SK-N-SH (cell line): ENCODE data around the gene CHAC2.
"Not testable (repeated sequence)": the region's sequence is repeated elsewhere in the genome, so short reads cannot be mapped to it uniquely, and the experiment has no call there.

ENCODE experiments used
- CHD2 ChIP-seq: fragments of 150-350 bp; IDR thresholded peaks from 2 replicates; pipeline ENCODE4 v1.6.1; 2018; ENCODE audit warnings: low read length; ENCODE audit not compliant: partially characterized antibody
- EP300 ChIP-seq, 2 experiments: IDR thresholded peaks; 2 replicates each; pipeline versions ENCODE4 v1.4.0 to v1.6.1; 2012; ENCODE audit warnings: borderline replicate concordance in 1 of 2, low read depth in 1 of 2, low read length in 1 of 2
- EZH2phosphoT487 ChIP-seq: fragments of 200-600 bp; sonication (generic); IDR thresholded peaks from 2 replicates; pipeline ENCODE4 v1.6.1; 2017; ENCODE audit warnings: low read depth, mixed run types, mild to moderate bottlenecking, antibody characterized with exemption, moderate library complexity, borderline replicate concordance
- FOXM1 ChIP-seq: IDR thresholded peaks from 2 replicates; pipeline ENCODE4 v1.4.0; 2012; ENCODE audit warnings: low read depth, mild to moderate bottlenecking
- IRF3 ChIP-seq: fragments of 150-350 bp; IDR thresholded peaks from 2 replicates; pipeline ENCODE4 v1.6.1; 2016; ENCODE audit warnings: mild to moderate bottlenecking, low read depth, low read length
- MAX ChIP-seq: IDR thresholded peaks from 2 replicates; pipeline ENCODE4 v1.4.0; 2012; ENCODE audit warnings: low read depth
- POLR2AphosphoS5 ChIP-seq: IDR thresholded peaks from 2 replicates; pipeline ENCODE4 v1.6.1; 2012; ENCODE audit warnings: low read depth, low read length
- RCOR1 ChIP-seq: fragments of 150-350 bp; IDR thresholded peaks from 2 replicates; pipeline ENCODE4 v1.6.1; 2017; ENCODE audit warnings: antibody characterized with exemption, low read length
- REST ChIP-seq: IDR thresholded peaks from 2 replicates; pipeline ENCODE4 v1.6.1; 2012; ENCODE audit warnings: mild to moderate bottlenecking, low read depth, low read length, moderate library complexity
- RFX5 ChIP-seq: IDR thresholded peaks from 2 replicates; pipeline ENCODE4 v1.6.1; 2012; ENCODE audit warnings: mild to moderate bottlenecking, improper control_type of control experiment, low read length
- SIN3A ChIP-seq: IDR thresholded peaks from 2 replicates; pipeline ENCODE4 v1.6.1; 2012; ENCODE audit warnings: low read depth, mild to moderate bottlenecking, low read length, moderate library complexity, borderline replicate concordance
- TAF1 ChIP-seq: IDR thresholded peaks from 2 replicates; pipeline ENCODE4 v1.6.1; 2012; ENCODE audit warnings: low read depth, mild to moderate bottlenecking, low read length, moderate library complexity, borderline replicate concordance
- YY1 ChIP-seq: IDR thresholded peaks from 2 replicates; pipeline ENCODE4 v1.4.0; 2012; ENCODE audit warnings: low read depth, mild to moderate bottlenecking
- TF ChIP-seq, protein P1 (sequence below): fragments of 200-600 bp; sonication (generic); IDR thresholded peaks from 2 replicates; pipeline ENCODE4 v1.6.1; 2017; ENCODE audit warnings: antibody characterized with exemption, mild to moderate bottlenecking, moderate library complexity

GRCh38 chr2:53757206-53757605 lies 10.4 kb upstream of the CHAC2 start:
- not testable (repeated sequence) for TF ChIP-seq POLR2AphosphoS5; REST; FOXM1; YY1; SIN3A; EZH2phosphoT487; CHD2; EP300 (IDR thresholded peaks at IDR 0.05; ENCODE audit: borderline replicate concordance in 1 of 2, low read depth in 1 of 2, low read length in 1 of 2); RCOR1; IRF3; RFX5; TAF1; MAX
- TF ChIP-seq, protein P1, sequence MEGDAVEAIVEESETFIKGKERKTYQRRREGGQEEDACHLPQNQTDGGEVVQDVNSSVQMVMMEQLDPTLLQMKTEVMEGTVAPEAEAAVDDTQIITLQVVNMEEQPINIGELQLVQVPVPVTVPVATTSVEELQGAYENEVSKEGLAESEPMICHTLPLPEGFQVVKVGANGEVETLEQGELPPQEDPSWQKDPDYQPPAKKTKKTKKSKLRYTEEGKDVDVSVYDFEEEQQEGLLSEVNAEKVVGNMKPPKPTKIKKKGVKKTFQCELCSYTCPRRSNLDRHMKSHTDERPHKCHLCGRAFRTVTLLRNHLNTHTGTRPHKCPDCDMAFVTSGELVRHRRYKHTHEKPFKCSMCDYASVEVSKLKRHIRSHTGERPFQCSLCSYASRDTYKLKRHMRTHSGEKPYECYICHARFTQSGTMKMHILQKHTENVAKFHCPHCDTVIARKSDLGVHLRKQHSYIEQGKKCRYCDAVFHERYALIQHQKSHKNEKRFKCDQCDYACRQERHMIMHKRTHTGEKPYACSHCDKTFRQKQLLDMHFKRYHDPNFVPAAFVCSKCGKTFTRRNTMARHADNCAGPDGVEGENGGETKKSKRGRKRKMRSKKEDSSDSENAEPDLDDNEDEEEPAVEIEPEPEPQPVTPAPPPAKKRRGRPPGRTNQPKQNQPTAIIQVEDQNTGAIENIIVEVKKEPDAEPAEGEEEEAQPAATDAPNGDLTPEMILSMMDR = not testable (repeated sequence)
